Measurements from ENCODE around the gene SLITRK5. TPM values are rescaled to one million over a fixed set of nuclear protein-coding genes. Genes with fewer than 3 reads are reported as not detected.

The SLITRK5 gene
- total RNA-seq, 6 experiments from 2014 or later = not detected

GRCh38 chr13:87667686-87668085 lies 3.5 kb upstream of the SLITRK5 start:
- no peak for DNase-seq
- Mint-ChIP-seq H3K27ac (no peak overlapping the region), H3K9me3 (no peaks in the 10 kb centered on the region), H3K36me3 (ENCODE audit: low read depth) (no peaks in the 10 kb centered on the region), H3K4me1 (ENCODE audit: low read depth) (peaks cover 13% of the 10 kb centered on the region; the same call in 1 of the 2 replicates), H3K27me3 (ENCODE audit: insufficient read depth) (peaks cover 5% of the 10 kb centered on the region; the same call in 1 of the 2 replicates), H3K4me3 (no peak overlapping the region)
- TF ChIP-seq CTCF (IDR thresholded peaks at IDR 0.05) = no peak

GRCh38 chr13:87669379-87669978 lies 1.7 kb upstream of the SLITRK5 start:
- Mint-ChIP-seq H3K4me3 (no peak overlapping the region), H3K27ac (no peak overlapping the region), H3K27me3 (ENCODE audit: insufficient read depth) (peaks cover 16% of the 10 kb centered on the region; the same call in 1 of the 2 replicates), H3K9me3 (no peaks in the 10 kb centered on the region), H3K4me1 (ENCODE audit: low read depth) (peaks cover 16% of the 10 kb centered on the region; the same call in 1 of the 2 replicates), H3K36me3 (ENCODE audit: low read depth) (no peaks in the 10 kb centered on the region)
- DNase-seq = peak; percentile 20
- peak; percentile 75 for TF ChIP-seq CTCF (IDR thresholded peaks at IDR 0.05)

- Mint-ChIP-seq H3K4me1 (ENCODE audit: low read depth) (peaks cover 16% of the 10 kb centered on the region; the same call in 1 of the 2 replicates), H3K4me3 (peak overlapping the region; percentile 85), H3K9me3 (no peaks in the 10 kb centered on the region), H3K27ac (no peak overlapping the region), H3K36me3 (ENCODE audit: low read depth) (no peaks in the 10 kb centered on the region), H3K27me3 (ENCODE audit: insufficient read depth) (peaks cover 21% of the 10 kb centered on the region; the same call in 1 of the 2 replicates)
- TF ChIP-seq CTCF (IDR thresholded peaks at IDR 0.05) = no peak
- DNase-seq = no peak
Observed at GRCh38 chr13:87671753-87672605, 808 bp downstream of the SLITRK5 start.

GRCh38 chr13:87674247-87674738 lies 3.1 kb downstream of the SLITRK5 start:
- Mint-ChIP-seq H3K9me3 (no peaks in the 10 kb centered on the region), H3K27me3 (ENCODE audit: insufficient read depth) (peaks cover 24% of the 10 kb centered on the region), H3K4me3 (no peak overlapping the region), H3K4me1 (ENCODE audit: low read depth) (peaks cover 16% of the 10 kb centered on the region; the same call in 1 of the 2 replicates), H3K27ac (no peak overlapping the region), H3K36me3 (ENCODE audit: low read depth) (no peaks in the 10 kb centered on the region)
- TF ChIP-seq CTCF (IDR thresholded peaks at IDR 0.05) = no peak
- no peak for DNase-seq

- Mint-ChIP-seq H3K36me3 (ENCODE audit: low read depth) (no peaks in the 10 kb centered on the region), H3K27me3 (ENCODE audit: insufficient read depth) (peaks cover 24% of the 10 kb centered on the region), H3K27ac (no peak overlapping the region), H3K4me1 (ENCODE audit: low read depth) (peaks cover 13% of the 10 kb centered on the region; the same call in 1 of the 2 replicates), H3K9me3 (no peaks in the 10 kb centered on the region), H3K4me3 (no peak overlapping the region)
- no peak for DNase-seq
- TF ChIP-seq CTCF (IDR thresholded peaks at IDR 0.05) = no peak
Observed at GRCh38 chr13:87675851-87676250, 4.7 kb downstream of the SLITRK5 start.

Measured in HFFc6 (cell line).